Mesodermal cell (in vitro differentiated cells): ENCODE data around the gene CNTNAP4. TPM values are rescaled to one million over a fixed set of nuclear protein-coding genes. Genes with fewer than 3 reads are reported as not detected.

Experiments
- H3K27ac ChIP-seq: 2 replicates; pipeline ENCODE4 v1.7.0; 2013; ENCODE audit warnings: mild to moderate bottlenecking, low read depth, low read length, moderate library complexity; ENCODE audit not compliant: severe bottlenecking
- H3K36me3 ChIP-seq: 2 replicates; pipeline ENCODE4 v1.7.1; 2013; ENCODE audit warnings: mild to moderate bottlenecking, low read length, moderate library complexity; ENCODE audit not compliant: control insufficient read depth, insufficient read depth
- H3K4me1 ChIP-seq: one replicate; pipeline ENCODE4 v1.7.1; 2013; ENCODE audit warnings: mild to moderate bottlenecking, low read length; ENCODE audit not compliant: insufficient read depth, control insufficient read depth, poor library complexity, severe bottlenecking
- H3K4me3 ChIP-seq: 2 replicates; pipeline ENCODE4 v1.7.0; 2013; ENCODE audit warnings: low read length, control low read depth, mild to moderate bottlenecking; ENCODE audit not compliant: insufficient read depth, poor library complexity, severe bottlenecking; ENCODE audit errors: extremely low read depth
- H3K9me3 ChIP-seq: 2 replicates; pipeline ENCODE4 v1.7.1; 2013; ENCODE audit warnings: mild to moderate bottlenecking, low read length, moderate library complexity; ENCODE audit not compliant: control insufficient read depth
- WGBS, 2 experiments: methylation state at CpG; one replicate each; pipeline ENCODE4 v1.1.5; 2013; ENCODE audit warnings: missing lambda C conversion rate in 2 of 2; ENCODE audit not compliant: insufficient coverage in 2 of 2; 5-methylcytosine and 5-hydroxymethylcytosine counted together
- polyA plus RNA-seq, 2 experiments: library from polyadenylated mRNA; stranded (reverse); fragments of 50-300 nt; gene quantifications; one replicate each; pipeline ENCODE4 v1.2.3, GENCODE V29; 2013

Gene CNTNAP4
- 0.77 TPM for polyA plus RNA-seq (2013, experiment 1 of 2)
- polyA plus RNA-seq (2013, experiment 2 of 2): 1.2 TPM

DNA sequence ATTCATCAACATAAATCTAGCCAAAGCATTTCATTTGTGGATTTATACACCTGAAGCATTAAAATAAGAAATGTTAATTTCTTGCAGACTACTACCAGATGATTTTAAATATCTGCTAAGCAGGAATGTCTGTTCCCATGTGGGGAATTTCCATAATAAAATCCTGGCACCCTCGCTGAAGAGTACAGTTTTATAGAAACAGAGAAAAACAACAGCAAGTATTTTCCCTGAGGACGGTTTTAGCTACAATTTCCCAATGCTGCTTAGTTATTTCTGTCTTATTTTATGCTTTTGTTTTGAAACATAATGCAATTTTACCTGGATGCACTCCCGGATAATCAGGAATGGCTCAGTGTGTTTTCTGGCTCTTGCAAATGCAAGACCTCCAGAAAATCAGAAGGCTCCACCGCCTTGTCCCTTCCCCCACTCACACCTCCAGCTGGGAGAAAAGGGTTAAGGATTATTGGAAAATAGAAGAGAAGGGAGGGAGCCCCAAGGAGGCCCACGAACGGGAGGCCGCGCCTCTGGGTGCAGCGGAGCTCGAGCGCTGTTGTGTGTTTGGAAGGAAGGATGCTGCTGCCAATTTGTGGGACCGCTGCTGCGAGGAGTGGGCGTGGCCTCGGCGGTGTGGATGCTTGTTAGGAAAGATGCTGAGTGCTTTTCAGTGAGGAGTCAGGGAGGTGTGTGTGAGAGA is at the start of gene CNTNAP4:
TSS of gene CNTNAP4 (plus strand) at position 657 of the 694 bp plus-strand sequence. CDS start 262 bp downstream, outside the sequence.
- Histone ChIP-seq H3K9me3 (no peaks in the 10 kb centered on the region), H3K36me3 (no peaks in the 10 kb centered on the region), H3K4me1 (no peaks in the 10 kb centered on the region), H3K27ac (no peak within 1 kb of the TSS), H3K4me3 (no peak within 1 kb of the TSS)
- 5 to 26% methylated on average over 8 to 12 of the region's 16 CpGs for WGBS, 2 experiments

DNA sequence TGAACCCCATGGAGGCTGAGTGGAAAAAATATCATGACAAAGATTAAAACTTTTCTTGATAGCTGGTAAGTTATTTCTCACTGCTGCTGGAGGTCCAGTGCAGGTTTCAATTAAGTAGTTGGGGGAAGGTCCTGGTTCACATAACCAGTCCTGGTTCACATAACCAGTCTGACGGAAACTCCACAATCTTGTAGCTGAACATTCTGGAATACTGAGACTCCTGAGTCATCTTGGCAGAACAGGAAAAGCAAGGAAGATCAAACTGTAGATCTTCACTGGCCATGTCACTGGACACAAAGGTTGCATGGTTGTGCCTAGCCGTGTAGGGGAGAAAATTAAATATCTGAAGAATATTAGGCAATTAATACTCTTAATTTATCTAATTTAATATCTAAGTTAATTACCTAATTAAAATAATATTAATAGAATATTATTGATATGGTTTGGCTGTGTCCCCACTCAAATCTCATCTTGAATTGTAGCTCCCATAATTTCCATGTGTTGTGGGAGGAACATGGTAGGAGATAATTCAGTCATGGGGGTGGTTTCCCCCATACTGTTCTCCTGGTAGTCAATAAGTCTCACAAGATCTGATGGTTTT is 48.6 kb upstream of the CNTNAP4 start:
- 100% methylated on average over 1 of the region's 2 CpGs for WGBS, 2 experiments
- Histone ChIP-seq H3K4me1 (no peaks in the 10 kb centered on the region), H3K4me3 (no peak overlapping the region), H3K9me3 (no peaks in the 10 kb centered on the region), H3K27ac (no peak overlapping the region), H3K36me3 (no peaks in the 10 kb centered on the region)

DNA sequence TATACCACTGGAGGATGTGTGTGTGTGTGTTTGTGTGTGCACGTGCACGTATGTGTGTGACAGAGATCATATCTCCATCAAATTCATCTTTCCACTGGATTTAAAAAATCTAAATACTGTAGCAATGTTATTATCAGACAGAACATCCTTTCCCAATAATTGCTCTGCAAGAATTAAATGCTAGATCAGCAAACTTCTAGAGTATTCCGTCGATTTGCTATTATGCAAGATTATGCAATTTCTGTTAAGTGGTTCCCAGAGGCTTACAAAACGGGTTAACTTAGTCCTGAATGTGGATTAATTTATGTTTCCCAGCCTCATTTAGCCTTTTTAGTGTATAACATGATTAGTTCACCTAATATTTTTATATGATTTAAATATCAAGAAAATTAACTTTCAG is 44.5 kb upstream of the CNTNAP4 start:
- Histone ChIP-seq H3K4me1 (no peaks in the 10 kb centered on the region), H3K9me3 (no peaks in the 10 kb centered on the region), H3K36me3 (no peaks in the 10 kb centered on the region), H3K27ac (no peak overlapping the region), H3K4me3 (no peak overlapping the region)
- 100% methylated on average over 2 of the region's 5 CpGs; no CpG with 5 or more reads in 1 of the 2 experiments for WGBS, 2 experiments

DNA sequence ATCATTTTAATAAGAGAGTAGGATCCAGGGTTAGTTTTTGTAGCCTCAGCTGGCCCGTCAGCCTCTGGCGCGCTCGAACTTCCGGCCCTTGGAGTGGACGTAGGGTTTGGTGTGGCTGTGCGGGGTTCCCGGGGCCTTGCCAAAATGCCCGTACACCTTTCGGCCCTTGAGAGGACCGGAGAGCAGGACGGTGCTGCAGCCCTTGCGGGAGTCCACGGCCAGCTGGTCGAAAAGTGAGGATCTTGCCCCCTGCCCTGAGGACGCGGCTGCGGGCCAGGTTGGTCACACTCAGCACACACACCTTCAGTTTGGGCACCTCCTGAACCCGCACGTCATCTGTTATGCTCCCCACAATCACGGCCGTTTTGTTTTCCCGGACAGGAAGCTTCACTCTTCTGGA is 42.2 kb upstream of the CNTNAP4 start:
- Histone ChIP-seq H3K4me1 (no peaks in the 10 kb centered on the region), H3K27ac (no peak overlapping the region), H3K4me3 (no peak overlapping the region), H3K9me3 (no peaks in the 10 kb centered on the region), H3K36me3 (no peaks in the 10 kb centered on the region)
- 97% methylated on average over 14 to 23 of the region's 23 CpGs for WGBS, 2 experiments

- Histone ChIP-seq H3K4me1 (no peaks in the 10 kb centered on the region), H3K4me3 (no peak overlapping the region), H3K27ac (no peak overlapping the region), H3K9me3 (no peaks in the 10 kb centered on the region), H3K36me3 (no peaks in the 10 kb centered on the region)
- WGBS, 2 experiments: 90 to 94% methylated on average over 11 of the region's 12 CpGs
Observed at GRCh38 chr16:76235426-76235825, 41.8 kb upstream of the CNTNAP4 start.

DNA sequence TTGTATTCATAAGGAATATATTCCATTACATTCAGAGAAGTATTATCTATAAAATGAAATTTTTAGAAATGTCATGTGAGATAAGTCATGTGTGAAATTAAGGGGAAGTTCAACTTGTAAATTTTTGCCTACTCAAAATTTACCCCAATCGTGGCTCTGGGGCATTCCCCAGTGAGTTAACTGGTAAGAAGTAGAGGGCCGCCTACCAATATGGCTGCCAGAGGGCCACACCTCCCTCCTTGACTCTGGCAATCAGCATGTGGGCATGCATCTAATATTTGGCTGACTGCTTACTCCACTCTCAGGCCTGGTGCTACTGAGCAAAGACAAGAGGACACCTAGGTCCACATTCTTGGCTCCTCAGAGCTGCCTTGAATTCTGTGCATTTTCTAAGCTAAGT is 39.7 kb upstream of the CNTNAP4 start:
- no peaks in the 10 kb centered on the region for H3K9me3 ChIP-seq
- H3K4me1 ChIP-seq: no peaks in the 10 kb centered on the region
- no peak overlapping the region for H3K27ac ChIP-seq
- WGBS, 2 experiments: 100% methylated on average over 1 of the region's 2 CpGs; no CpG with 5 or more reads in 1 of the 2 experiments
- H3K4me3 ChIP-seq: no peak overlapping the region
- H3K36me3 ChIP-seq: no peaks in the 10 kb centered on the region

GRCh38 chr16:76241755-76242154 is 35.4 kb upstream of the CNTNAP4 start:
- Histone ChIP-seq H3K27ac (no peak overlapping the region), H3K4me1 (no peaks in the 10 kb centered on the region), H3K9me3 (no peaks in the 10 kb centered on the region), H3K4me3 (no peak overlapping the region), H3K36me3 (no peaks in the 10 kb centered on the region)
- WGBS, 2 experiments: 80 to 100% methylated on average over 1 of the region's 2 CpGs

- no CpG with 5 or more reads among the region's 1 CpG for WGBS, 2 experiments
- H3K4me1 ChIP-seq: no peaks in the 10 kb centered on the region
- no peak overlapping the region for H3K27ac ChIP-seq
- no peaks in the 10 kb centered on the region for H3K9me3 ChIP-seq
- no peak overlapping the region for H3K4me3 ChIP-seq
- H3K36me3 ChIP-seq: no peaks in the 10 kb centered on the region
Observed at GRCh38 chr16:76243620-76244019, 33.6 kb upstream of the CNTNAP4 start.

- Histone ChIP-seq H3K4me1 (no peaks in the 10 kb centered on the region), H3K9me3 (no peaks in the 10 kb centered on the region), H3K27ac (no peak overlapping the region), H3K36me3 (no peaks in the 10 kb centered on the region), H3K4me3 (no peak overlapping the region)
- no CpG with 5 or more reads among the region's 3 CpGs for WGBS, 2 experiments
Observed at GRCh38 chr16:76246587-76246986, 30.6 kb upstream of the CNTNAP4 start.

DNA sequence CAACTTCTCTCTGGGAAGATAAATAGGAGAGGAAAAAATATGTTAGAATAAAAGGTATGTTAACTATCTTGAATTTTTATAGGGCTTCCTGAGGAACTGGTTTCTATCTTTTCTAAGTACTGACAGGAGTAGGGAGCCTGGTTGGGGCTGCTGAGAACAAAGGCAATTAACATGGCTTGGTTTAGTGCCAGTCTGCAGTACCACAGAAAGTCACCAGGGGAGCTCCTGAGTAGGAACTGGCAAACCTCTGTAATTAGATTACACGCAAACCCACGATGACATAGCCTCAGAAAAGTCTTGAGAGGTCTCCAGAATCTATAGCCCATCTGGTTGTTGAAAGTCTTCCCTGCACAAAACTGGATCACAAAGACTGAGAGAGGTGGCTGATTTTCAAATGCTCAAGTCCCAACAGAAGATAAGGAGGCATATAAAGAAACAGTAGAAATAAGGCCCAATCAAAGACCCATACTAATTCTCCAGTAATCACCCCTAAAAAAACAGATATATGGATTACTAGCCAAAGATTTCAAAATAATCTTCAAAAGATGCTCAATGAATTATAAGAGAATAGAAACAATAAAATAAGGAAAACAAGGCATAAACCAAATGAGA is 11.7 kb upstream of the CNTNAP4 start:
- 36% methylated on average over 2 of the region's 2 CpGs; no CpG with 5 or more reads in 1 of the 2 experiments for WGBS, 2 experiments
- H3K9me3 ChIP-seq: no peaks in the 10 kb centered on the region
- H3K4me3 ChIP-seq: no peak overlapping the region
- no peak overlapping the region for H3K27ac ChIP-seq
- no peaks in the 10 kb centered on the region for H3K4me1 ChIP-seq
- H3K36me3 ChIP-seq: no peaks in the 10 kb centered on the region

GRCh38 chr16:76268824-76269223 is 8.4 kb upstream of the CNTNAP4 start:
- no peaks in the 10 kb centered on the region for H3K9me3 ChIP-seq
- no CpG with 5 or more reads among the region's 1 CpG for WGBS, 2 experiments
- H3K36me3 ChIP-seq: no peaks in the 10 kb centered on the region
- no peak overlapping the region for H3K4me3 ChIP-seq
- H3K27ac ChIP-seq: no peak overlapping the region
- no peaks in the 10 kb centered on the region for H3K4me1 ChIP-seq
